OCI-LY7 (cell line): Measurements from ENCODE around the gene SIX1.

Experiments
- EZH2phosphoT487 ChIP-seq: fragments of 200-600 bp; sonication (generic); IDR thresholded peaks from 2 replicates; pipeline ENCODE4 v1.6.1; 2018; ENCODE audit warnings: low read depth, borderline replicate concordance, mild to moderate bottlenecking, mixed run types, antibody characterized with exemption, low read length, moderate library complexity, mixed read lengths
- TF ChIP-seq, protein P1 (sequence below): fragments of 200-600 bp; sonication (generic); conservative IDR thresholded peaks from 2 replicates; pipeline ENCODE4 v1.5.1; 2014; ENCODE audit warnings: mild to moderate bottlenecking, antibody characterized with exemption, low read length, moderate library complexity, mixed read lengths

DNA sequence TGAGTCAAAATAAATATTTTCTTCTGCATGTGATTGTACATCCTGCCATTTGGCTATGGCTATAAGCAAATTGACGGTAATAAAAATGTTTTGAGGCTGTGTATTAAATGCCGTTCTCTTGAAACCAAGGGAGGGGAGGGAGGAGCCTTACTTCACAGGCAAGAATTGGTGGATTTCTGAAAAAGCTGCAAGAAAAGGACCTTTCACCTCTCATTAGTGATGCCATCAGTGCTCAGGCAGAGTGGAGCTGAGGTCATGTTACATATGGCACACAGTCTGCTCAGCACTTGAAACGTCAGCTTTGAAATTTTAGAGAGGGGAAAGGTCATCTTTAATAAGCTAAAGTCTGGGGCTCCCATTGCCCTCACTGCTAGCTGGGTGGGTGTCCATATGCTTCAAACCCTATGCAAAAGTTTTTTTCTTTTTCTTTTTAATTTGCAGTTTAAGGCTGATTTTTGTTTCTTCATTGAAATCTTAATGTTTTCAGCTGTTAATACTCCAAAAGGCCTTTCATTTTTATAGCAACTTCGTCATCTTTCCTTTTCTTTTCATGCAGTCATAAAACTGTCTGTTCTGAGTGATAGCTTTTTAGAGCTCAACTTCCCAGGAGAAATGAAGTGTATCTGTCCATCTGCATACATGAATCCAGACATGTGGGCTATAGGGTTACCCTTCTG is 9.8 kb upstream of the SIX1 start:
- TF ChIP-seq, protein P1, sequence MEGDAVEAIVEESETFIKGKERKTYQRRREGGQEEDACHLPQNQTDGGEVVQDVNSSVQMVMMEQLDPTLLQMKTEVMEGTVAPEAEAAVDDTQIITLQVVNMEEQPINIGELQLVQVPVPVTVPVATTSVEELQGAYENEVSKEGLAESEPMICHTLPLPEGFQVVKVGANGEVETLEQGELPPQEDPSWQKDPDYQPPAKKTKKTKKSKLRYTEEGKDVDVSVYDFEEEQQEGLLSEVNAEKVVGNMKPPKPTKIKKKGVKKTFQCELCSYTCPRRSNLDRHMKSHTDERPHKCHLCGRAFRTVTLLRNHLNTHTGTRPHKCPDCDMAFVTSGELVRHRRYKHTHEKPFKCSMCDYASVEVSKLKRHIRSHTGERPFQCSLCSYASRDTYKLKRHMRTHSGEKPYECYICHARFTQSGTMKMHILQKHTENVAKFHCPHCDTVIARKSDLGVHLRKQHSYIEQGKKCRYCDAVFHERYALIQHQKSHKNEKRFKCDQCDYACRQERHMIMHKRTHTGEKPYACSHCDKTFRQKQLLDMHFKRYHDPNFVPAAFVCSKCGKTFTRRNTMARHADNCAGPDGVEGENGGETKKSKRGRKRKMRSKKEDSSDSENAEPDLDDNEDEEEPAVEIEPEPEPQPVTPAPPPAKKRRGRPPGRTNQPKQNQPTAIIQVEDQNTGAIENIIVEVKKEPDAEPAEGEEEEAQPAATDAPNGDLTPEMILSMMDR: no peak
- no peak for TF ChIP-seq EZH2phosphoT487
